Occipital lobe (tissue), 2 donors: Measurements from ENCODE around the gene PWWP2A. TPM values are rescaled to one million over a fixed set of nuclear protein-coding genes. Genes with fewer than 3 reads are reported as not detected.
"Not testable (repeated sequence)": the region's sequence is repeated elsewhere in the genome, so short reads cannot be mapped to it uniquely, and the experiment has no call there.

Source experiments
- DNase-seq: peaks from one replicate; lab custom pipeline; 2025; lab: John Stamatoyannopoulos, UW
- total RNA-seq: library from RNA; depleted of rRNA; stranded (reverse); fragments of >200 nt; gene quantifications from one replicate; pipeline ENCODE4 v1.2.3, GENCODE V29; 2014

Gene PWWP2A, protein sequence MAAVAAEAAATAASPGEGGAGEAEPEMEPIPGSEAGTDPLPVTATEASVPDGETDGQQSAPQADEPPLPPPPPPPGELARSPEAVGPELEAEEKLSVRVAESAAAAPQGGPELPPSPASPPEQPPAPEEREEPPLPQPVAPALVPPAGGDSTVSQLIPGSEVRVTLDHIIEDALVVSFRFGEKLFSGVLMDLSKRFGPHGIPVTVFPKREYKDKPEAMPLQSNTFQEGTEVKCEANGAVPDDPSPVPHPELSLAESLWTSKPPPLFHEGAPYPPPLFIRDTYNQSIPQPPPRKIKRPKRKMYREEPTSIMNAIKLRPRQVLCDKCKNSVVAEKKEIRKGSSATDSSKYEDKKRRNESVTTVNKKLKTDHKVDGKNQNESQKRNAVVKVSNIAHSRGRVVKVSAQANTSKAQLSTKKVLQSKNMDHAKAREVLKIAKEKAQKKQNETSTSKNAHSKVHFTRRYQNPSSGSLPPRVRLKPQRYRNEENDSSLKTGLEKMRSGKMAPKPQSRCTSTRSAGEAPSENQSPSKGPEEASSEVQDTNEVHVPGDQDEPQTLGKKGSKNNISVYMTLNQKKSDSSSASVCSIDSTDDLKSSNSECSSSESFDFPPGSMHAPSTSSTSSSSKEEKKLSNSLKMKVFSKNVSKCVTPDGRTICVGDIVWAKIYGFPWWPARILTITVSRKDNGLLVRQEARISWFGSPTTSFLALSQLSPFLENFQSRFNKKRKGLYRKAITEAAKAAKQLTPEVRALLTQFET
- 43.0 TPM for total RNA-seq

DNA sequence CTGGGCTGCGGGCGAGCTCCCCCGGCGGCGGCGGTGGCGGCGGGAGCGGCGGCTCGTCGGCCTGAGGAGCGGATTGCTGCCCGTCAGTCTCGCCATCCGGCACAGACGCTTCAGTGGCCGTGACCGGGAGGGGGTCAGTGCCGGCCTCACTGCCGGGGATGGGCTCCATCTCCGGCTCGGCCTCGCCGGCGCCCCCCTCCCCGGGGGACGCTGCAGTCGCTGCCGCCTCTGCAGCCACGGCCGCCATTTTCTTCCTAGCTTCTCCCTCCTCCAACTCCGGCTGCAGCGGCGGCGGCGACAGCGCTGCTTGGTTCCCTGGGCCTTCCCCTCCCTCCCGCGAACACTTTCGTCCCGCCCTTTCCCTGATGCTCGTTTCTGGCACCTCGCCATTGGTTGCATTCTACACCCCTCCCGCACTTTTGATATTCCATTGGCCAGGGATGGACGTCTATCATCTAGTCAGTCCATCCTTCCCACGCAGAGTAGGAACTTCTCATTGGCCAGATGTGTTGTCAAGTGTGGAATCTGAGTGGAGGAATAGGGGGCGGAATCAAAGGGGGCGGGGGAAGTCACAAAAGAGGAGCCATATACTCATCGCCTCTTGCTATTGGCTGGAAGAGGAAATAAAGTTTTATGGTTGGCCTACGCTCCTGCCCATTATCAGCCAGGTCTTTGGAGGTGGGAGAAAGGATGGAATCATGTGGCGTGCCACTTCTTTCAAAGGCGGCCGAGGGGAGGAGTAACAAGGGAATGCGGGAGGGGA lies at the start of gene PWWP2A:
Gene PWWP2A, minus strand, starts transcription at position 309 of the 763 bp plus-strand sequence. Its CDS starts 62 bp downstream, at position 247.
- DNase-seq, result peak; percentile 99

DNA sequence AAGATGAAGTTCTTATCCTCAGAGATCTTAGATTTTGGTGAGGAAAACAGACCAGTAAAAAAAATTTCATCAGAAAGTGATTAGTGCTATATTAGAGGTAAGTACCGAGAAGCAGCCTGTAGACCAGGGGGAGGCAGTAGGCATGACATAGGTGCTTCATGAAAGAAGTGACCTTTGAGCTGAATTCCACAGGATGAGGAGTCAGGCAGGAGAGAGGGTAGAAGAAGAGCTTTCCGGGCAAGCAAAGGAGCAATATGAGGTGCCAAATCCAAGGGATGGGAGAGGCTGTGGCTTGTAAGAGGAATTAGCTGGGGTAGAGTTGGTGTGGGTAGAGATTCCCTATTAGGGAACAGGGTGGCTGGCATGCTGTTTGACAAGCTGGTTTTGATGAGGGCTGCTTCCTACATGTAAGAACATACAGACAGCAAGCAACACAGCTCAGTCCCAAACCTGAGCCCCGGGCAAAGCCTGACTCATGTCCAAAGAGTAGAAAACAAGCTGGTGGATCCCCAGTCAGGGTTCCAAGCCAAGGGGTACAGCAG lies 48.4 kb upstream of the PWWP2A start:
- no peak for DNase-seq

DNA sequence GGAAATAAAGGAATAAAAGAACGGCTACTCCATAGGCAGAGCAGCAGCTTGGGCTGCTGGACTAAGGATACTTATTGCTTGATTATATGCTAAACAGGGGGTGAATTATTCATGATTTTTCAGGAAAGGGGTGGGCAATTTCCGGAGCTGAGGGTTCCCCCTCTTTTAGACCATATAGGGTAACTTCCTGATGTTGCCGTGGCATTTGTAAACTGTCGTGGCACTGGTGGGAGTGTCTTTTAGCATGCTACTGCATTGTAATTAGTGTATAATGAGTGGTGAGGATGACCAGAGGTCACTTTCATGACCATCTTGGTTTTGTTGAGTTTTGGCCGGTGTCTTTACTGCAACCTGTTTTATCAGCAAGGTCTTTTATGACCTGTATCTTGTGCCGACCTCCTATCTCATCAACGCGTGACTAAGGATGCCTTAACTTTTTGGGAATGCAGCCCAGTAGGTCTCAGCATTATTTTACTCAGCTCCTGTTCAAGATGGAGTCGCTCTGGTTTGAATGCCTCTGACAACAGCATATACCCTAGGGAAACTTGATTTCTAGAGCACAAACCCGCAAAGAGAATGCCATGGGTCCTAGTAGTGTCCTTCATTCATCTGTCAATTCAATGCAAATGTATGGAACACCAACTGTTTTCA lies 47.8 kb upstream of the PWWP2A start:
- DNase-seq, result no peak

DNA sequence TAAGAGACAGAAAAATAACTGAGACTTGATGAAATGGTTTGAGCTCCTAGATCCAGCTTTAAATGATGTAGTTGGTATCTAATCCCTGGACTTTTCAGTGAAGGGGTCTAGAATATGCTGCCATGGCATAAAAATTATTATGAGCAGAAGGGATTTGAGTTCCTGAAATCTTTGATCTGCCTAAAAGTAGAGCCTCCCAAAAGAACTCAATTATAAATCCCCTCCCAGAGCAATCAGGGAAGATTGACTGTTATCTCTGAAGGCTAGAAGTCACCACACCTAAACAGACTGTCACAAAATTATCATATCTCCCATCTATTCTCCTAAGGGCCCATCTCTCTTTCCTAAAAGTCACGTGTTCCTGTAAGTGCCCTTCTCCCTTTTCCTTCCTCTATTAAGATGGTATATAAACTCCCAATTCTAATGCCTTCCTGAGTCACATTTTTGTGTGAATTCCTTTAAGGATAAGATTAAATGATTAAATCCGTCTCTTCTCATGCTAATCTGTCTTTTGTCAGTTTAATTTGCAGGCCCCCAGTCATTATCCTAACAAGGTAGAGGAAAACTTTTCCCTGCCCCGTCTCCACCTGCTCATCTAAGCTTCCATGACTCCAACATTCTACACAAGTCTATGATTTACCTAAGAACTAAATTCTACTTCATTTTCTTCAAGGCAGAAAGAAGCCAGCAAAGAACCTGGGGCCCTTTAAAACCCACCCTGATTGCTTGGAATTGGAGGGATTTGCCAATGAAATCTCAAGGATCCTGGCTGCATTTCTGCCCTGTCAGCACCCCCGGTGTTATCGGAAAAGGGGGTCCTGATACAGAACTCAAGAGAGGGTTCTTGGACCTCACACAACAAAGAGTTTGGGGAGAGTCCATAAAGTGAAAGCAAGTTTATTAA lies 47.1 kb upstream of the PWWP2A start:
- DNase-seq, result no peak

DNA sequence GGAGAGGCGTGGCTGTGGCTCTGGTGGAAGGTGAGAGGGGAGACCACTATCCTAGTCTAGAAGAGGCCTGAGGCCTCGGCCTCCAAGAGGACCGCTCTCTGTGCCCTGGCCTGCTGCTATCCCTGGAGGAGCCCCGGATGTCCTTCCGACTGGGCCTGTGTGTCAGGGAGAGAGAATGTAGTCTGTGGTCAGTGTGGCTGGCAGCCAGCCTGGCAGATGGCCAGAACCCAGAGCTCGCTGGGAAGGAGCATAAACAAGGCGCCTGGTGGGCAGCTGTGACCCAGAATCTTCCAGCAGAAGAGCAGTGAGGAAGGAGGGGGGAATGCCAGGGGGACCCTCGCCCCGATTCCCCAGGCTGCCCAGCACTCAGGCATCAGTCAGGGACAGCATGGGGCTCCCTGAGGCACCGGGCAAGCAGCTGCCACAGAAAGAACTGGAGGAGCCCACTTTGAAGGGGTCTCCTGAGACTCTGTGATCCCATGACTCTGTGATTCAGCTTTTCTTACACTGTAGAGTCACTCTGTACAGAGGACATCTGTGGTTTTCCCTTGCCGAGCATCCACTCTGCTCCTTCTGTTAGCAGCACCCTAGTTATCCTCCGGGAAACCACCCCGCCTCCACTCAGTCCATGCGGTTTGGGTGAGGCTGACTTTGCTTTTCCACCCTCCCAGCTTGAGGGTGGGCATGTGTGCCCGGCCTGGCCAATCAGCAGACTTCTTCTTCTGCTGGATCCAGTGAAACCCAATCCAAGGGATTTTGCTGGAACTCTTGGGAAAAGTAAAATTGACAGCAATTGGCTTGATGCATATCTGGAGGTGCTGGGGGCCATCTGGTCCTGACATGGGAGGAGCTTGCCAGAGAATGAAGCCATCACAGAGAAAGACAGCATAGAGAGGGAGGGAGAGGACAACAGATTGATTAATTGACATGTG lies 46.2 kb upstream of the PWWP2A start:
- peak; percentile 79 for DNase-seq

DNA sequence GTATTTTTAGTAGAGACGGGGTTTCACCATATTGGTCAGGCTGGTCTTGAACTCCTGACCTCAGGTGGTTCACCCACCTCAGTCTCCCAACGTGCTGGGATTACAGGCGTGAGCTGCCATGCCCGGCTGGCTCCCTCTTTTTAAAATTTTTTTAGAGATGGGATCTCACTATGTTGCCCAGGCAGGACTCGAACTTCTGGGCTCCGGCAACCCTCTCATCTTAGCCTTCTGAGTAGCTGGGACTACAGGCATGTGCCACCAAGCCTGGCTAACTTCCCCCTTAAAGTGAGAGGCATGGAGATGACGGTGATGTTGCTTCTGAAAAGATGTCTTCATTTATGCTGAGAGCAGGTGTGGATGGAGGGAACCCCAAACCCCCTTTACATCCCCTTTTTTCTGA lies 43.7 kb upstream of the PWWP2A start:
- no peak for DNase-seq

DNA sequence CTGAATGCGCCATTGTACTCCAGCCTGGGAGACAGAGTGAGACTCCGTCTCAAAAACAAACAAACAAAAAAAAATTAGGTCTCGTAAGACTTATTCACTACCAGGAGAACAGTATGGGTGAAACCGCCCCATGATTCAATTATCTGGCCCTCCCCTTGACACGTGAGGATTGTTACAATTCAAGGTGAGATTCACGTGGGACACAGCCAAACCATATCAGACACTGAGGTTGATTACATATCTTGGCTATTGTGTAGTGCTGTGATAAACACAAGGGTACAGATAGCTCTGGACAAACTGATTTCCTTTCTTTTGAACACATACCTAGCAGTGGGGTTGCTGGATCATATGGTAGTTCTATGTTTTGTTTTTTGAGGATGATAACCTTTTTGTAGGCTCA lies 42.4 kb upstream of the PWWP2A start:
- no peak for DNase-seq

DNA sequence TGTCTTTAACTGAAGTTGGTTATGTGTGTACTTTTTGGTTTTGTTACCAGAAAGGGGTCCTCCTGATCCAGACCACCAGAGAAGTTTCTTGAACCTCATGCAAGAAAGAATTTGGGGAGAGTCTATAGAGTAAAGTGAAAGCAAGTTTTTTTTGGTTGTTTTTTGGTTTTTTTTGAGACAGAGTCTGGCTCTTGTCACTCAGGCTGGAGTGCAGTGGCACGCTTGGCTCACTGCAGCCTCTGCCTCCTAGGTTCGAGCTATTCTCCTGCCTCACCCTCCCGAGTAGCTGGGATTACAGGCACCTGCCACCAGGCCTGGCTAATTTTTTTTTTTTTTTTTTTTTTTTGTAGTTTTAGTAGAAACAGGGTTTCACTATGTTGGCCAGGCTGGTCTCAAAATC lies 41.6 kb upstream of the PWWP2A start:
- not testable (repeated sequence) for DNase-seq

DNA sequence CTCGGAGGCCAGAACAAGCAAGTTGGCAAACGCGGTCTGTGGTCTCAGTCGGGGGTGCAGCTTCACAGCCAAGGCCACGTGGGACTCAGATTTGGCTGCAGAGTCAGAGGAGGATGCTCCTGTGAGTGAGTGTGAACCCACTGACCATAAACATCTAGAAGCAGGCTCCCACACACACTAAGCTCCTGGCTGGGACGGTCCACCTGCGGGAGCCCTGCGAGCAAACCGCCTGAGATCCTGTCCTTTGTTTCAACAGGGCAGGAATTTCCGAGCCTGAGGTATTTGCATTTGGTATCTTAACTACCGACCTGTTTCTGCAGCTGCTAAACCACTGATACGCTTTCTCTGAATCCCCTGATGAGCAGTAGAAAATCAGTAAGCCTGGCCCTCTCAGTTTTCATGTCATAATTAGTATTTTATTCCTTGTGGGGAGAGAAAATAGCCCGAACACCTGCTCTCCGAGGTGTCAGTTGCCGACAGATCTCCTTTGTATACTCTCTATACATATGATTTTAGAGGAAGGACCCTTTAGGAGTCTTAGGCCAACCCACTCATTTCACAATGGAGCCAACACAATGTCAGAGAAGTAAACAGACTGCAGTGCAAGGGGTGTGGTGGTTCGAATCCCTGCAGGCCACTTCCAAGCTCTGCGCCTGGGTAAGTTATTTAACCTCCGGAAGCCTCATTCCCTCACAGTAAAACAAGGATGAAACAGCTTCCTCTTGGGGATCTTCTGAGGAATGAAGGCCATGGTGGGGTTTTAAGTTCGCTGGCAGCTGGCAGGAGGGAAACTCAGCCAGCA lies 40.9 kb upstream of the PWWP2A start:
- DNase-seq, result no peak

DNA sequence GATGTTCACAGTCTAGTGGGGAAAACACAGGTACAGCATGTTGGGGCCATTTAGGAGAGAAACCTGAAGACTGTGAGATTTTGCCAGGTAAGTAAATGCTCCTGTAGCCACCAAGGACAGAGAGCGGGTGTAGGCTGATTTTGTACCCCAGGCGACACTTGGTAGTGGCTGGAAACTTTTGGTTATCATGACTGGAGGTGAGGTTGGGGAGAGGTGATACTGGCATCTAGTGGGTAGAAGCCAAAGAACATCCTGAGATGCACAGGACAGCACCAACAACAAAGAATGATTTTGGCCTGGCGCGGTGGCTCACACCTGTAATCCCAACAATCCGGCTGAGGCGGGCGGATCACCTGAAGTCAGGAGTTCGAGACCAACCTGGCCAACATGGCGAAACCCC lies 38.8 kb upstream of the PWWP2A start:
- DNase-seq, result no peak

DNA sequence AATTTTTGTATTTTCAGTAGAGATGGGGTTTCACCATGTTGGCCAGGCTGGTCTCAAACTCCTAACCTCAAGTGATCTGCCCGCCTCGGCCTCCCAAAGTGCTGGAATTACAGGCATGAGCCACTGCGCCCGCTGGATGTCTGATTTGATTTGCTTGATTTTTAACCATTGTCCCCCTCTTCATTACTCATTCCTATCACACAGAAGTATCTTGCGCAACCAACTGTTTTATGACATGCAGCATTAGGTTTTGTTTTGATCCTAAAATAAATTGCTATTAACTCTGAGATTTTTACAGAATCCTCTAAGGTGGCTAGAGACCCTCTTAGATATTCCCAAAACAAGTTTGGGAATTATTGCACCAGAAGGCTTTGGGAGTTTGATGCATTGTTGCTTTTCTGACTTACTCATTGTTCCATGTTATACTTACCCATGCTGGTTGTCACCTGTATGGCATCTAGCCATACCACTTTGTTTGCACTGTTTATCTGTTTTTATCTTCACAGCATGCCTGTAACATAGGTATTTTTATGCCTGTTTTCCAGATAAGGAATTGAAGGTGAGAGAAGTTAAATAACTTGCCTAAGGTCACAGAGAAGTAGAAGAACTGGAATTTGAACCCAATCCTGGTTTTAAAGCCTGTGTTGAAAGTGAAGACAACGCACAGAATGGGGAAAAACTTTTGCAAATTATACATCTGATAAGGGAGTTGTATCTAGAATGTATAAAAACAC lies 35.9 kb upstream of the PWWP2A start:
- DNase-seq, result no peak

DNA sequence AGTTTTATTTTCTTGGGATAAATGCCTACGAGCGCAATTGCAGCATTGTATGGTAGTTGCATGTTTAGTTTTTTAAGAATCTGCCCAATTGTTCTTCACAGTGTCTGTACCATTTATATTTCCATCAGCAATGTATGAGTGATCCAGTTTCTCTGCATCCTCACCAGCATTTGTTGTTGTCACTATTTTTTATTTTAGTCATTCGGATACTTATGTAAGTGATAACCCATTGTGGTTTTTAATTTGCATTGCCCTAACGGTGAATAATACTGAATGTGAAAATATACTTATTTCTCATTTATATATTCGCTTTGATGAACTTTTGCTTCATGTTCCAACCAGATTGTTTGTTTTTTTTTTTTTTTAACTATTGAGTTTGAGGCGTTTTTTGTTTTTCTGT lies 33.7 kb upstream of the PWWP2A start:
- no peak for DNase-seq

DNA sequence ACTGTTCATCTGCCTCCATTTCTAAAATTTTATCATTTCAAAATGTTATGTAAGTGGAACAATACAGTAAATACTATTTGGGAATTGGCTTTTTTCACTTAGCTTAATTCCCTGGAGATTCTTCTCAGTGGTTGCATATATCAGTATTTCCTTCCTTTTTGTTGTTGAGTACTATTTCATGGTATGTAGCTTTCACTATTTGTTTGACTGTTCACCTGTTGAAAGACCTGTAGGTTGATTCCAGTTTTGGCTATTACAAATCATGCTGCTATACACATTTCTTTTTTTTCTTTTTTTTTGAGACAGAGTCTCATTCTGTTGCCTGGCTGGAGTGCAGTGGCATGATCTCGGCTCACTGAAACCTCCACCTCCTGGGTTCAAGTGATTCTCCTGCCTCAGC lies 33.0 kb upstream of the PWWP2A start:
- no peak for DNase-seq

DNA sequence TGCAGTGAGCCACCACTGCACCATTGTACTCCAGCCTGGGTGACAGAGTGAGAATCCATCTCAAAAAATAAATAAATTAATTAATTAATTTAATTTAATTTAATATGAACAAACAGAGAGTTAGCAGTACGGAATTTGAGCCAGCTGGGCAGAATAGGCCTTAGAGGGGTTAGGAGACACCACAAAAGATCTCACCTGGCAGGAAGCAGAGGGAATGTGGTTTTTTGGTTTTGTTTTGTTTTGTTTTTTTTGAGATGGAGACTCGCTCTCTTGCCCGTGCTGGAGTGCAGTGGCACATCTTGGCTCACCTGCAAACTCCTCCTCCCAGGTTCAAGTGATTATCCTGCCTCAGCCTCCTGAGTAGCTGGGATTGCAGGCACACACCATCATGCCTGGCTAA lies 31.8 kb upstream of the PWWP2A start:
- DNase-seq, result no peak

DNA sequence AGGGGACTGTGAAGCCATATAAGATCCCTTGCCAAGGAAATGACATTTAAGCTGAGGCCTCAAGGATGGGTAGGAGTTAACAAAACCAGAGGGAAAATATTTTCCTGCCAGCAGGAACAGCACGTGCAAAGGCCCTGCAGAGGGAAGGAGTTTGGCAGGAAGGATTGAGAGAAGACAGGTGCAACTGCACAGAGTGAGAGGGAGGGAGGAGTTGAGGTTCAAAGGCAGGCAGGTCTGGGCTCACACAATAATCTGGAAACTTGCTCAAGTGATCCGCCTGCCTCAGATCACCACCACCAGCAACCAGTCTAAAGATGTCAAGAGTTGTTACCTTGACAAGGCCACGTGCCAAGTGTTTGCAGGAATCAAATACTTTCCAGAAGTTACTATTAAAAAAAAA lies 31.1 kb upstream of the PWWP2A start:
- DNase-seq, result no peak

DNA sequence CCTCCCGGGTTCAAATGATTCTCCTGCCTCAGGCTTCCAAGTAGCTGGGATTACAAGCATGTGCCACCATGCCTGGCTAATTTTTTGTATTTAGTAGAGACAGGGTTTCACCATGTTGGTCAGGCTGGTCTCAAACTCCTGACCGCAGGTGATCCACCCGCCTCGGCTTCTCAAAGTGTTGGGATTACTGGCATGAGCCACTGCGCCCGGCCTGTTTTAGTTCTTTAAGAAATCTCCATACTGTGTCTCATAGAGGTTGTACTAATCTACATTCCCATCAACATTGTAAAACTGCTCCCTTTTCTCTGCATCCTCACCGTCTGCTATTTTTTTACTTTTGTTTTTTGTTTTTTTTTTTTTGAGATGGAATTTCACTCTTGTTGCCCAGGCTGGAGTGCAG lies 25.2 kb upstream of the PWWP2A start:
- DNase-seq, result not testable (repeated sequence)

DNA sequence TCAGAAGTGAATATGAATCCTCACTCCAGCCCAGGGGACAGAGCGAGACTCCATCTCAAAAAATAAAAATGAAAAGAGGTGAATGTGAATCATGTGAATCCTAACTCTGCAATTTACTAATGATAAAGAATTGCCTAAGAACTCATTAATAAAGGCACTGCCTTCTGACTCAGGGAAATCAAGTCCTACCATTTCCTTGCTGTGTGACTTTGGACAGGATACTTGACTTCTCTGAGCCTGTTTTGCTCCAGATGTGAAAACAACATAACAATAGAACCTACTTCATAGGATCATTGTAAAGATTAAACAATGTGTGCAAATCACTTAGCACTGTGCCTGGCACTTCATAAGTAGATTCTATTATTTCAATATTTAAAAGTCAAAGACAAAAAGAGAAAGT lies 15.1 kb upstream of the PWWP2A start:
- DNase-seq, result no peak

DNA sequence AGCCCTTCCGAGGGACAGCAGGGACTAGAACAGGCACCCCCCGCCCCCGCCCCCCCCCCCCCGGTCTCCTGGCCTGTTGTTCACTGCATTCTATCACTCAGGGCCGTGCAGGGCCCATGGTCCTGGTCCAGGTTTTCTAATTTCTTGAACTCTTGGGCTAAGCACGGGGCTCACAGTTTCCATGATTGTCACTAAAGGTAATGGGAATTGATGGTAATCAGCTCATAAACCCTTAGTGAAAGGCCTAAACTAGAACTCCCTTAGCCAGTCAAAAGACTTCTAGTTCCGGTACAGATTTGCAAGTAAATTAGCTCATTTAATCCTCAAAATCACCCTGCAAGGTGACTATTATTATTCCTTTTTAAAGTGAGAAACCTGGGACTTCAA lies 14.7 kb upstream of the PWWP2A start:
- no peak for DNase-seq
